IMR-90 (cell line): ENCODE data around the gene NHLH2.

Experiments used
- BHLHE40 ChIP-seq: fragments of 150-350 bp; IDR thresholded peaks from 2 replicates; pipeline ENCODE4 v1.6.1; 2016; ENCODE audit warnings: mild to moderate bottlenecking, low read depth, low read length
- RFX5 ChIP-seq: IDR thresholded peaks from 2 replicates; pipeline ENCODE4 v1.8.0; 2012; ENCODE audit warnings: low read depth, mild to moderate bottlenecking, low read length, moderate library complexity
- TF ChIP-seq, protein P1 (sequence below): conservative IDR thresholded peaks from 2 replicates; pipeline ENCODE4 v1.5.1; 2012; ENCODE audit warnings: mild to moderate bottlenecking, low read depth, low read length, improper control_type of control experiment

DNA sequence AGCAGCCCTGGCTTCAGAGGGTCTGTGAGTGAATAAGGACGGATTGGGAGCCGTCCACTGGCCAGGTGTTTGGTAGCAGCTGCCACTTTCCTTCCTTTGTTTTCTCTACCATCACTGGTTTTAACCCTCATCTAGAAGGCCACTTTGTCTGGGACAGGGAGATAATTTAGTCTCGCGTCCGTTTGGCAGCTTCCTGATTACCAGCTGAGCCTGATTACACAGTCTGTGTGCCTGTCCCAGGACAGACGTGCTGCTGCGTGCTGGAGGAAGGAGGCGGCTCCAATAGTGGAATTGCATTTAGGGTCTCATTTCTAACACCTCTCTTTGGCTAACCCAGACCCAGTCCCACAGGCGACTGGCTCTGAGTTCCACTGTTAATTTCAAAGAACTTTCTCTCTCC lies 47.8 kb downstream of the NHLH2 start:
- TF ChIP-seq, protein P1, sequence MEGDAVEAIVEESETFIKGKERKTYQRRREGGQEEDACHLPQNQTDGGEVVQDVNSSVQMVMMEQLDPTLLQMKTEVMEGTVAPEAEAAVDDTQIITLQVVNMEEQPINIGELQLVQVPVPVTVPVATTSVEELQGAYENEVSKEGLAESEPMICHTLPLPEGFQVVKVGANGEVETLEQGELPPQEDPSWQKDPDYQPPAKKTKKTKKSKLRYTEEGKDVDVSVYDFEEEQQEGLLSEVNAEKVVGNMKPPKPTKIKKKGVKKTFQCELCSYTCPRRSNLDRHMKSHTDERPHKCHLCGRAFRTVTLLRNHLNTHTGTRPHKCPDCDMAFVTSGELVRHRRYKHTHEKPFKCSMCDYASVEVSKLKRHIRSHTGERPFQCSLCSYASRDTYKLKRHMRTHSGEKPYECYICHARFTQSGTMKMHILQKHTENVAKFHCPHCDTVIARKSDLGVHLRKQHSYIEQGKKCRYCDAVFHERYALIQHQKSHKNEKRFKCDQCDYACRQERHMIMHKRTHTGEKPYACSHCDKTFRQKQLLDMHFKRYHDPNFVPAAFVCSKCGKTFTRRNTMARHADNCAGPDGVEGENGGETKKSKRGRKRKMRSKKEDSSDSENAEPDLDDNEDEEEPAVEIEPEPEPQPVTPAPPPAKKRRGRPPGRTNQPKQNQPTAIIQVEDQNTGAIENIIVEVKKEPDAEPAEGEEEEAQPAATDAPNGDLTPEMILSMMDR = no peak
- TF ChIP-seq RFX5 (no peak), BHLHE40 (no peak)
